B cell (primary cell): ENCODE results near the gene SPIRE1. TPM values are rescaled to one million over a fixed set of nuclear protein-coding genes. Genes with fewer than 3 reads are reported as not detected.

Experiments
- ATAC-seq: fragments of 200-7000 bp; cut with Tn5 transposase; one replicate; pipeline ENCODE4 v1.10.0; 2021; ENCODE audit warnings: low read depth, mild to moderate bottlenecking, moderate number of reproducible peaks, moderate library complexity
- CTCF ChIA-PET: fragments of 350-600 bp; sonication (Branson Sonifier 250); formaldehyde crosslinking; loops from one replicate; lab custom pipeline; 2021; ENCODE audit warnings: antibody characterized with exemption, inconsistent platforms; lab: Charles Lee
- POLR2A ChIA-PET: fragments of 350-600 bp; sonication (Branson Sonifier 250); formaldehyde crosslinking; loops from one replicate; lab custom pipeline; 2021; ENCODE audit warnings: antibody characterized with exemption; lab: Charles Lee
- DNase-seq: peaks from one replicate; pipeline ENCODE4 v3.0.0; 2013
- H2AFZ ChIP-seq: 2 replicates; pipeline ENCODE4 v1.6.1; 2012; ENCODE audit warnings: mild to moderate bottlenecking, low read depth, low read length; ENCODE audit not compliant: insufficient read depth, poor library complexity, severe bottlenecking
- H3K27ac ChIP-seq, 2 donors: 1 replicate in 1 of 2; 2 replicates in 1 of 2; pipeline ENCODE4 v1.5.1; 2012 to 2013; ENCODE audit warnings: low read length in 2 of 2, mild to moderate bottlenecking in 2 of 2, moderate library complexity in 1 of 2
- H3K27me3 ChIP-seq, 4 experiments: fragments of 200-600 bp in 1 of 4; sonication (generic) in 1 of 4; replicated peaks in 1 of 4; 1 replicate in 2 of 4; 2 replicates in 2 of 4; pipeline versions ENCODE4 v1.6.1 to v1.7.0; 2013 to 2016; ENCODE audit warnings: low read length in 3 of 4, mild to moderate bottlenecking in 2 of 4, mixed read lengths in 1 of 4, moderate library complexity in 1 of 4; ENCODE audit not compliant: insufficient read depth in 4 of 4, control insufficient read depth in 3 of 4; ENCODE audit errors: control extremely low read depth in 1 of 4
- H3K36me3 ChIP-seq, 2 experiments: replicated peaks in 1 of 2; 1 replicate in 1 of 2; 2 replicates in 1 of 2; pipeline versions ENCODE4 v1.6.1 to v1.7.1; 2013; ENCODE audit warnings: low read length in 1 of 2; ENCODE audit not compliant: insufficient read depth in 2 of 2, control insufficient read depth in 1 of 2; ENCODE audit errors: control extremely low read depth in 1 of 2, extremely low read depth in 1 of 2
- H3K4me1 ChIP-seq, 2 donors: fragments of 200-600 bp in 1 of 2; sonication (generic) in 1 of 2; 1 replicate in 1 of 2; 2 replicates in 1 of 2; pipeline versions ENCODE4 v1.5.1 to v1.6.1; 2013 to 2017; ENCODE audit warnings: low read length in 2 of 2; ENCODE audit not compliant: control insufficient read depth in 2 of 2, insufficient read depth in 2 of 2
- H3K4me2 ChIP-seq: replicated peaks from 2 replicates; pipeline ENCODE3; 2012; ENCODE audit warnings: mild to moderate bottlenecking, low read depth, low read length; ENCODE audit not compliant: poor library complexity, severe bottlenecking
- H3K4me3 ChIP-seq, 5 experiments: fragments of 200-600 bp in 1 of 5; sonication (generic) in 1 of 5; 1 replicate in 3 of 5; 2 replicates in 2 of 5; pipeline versions ENCODE4 v1.5.1 to v1.7.0; 2011 to 2016; ENCODE audit warnings: low read length in 4 of 5, mild to moderate bottlenecking in 4 of 5, low read depth in 2 of 5, control low read depth in 1 of 5, moderate library complexity in 1 of 5; ENCODE audit not compliant: insufficient read depth in 1 of 5; ENCODE audit errors: control extremely low read depth in 1 of 5, extremely low read depth in 1 of 5
- H3K79me2 ChIP-seq: fragments of 200-600 bp; sonication (generic); one replicate; pipeline ENCODE4 v1.6.0; 2016; ENCODE audit warnings: low read length; ENCODE audit not compliant: control insufficient read depth, insufficient read depth
- H3K9ac ChIP-seq: fragments of 200-600 bp; sonication (generic); 2 replicates; pipeline ENCODE4 v1.6.1; 2017; ENCODE audit warnings: mild to moderate bottlenecking, low read length, moderate library complexity
- H3K9me3 ChIP-seq, 3 donors: one replicate each; pipeline versions ENCODE4 v1.6.1 to v1.7.1; 2013; ENCODE audit warnings: low read length in 2 of 3; ENCODE audit not compliant: control insufficient read depth in 2 of 3, insufficient read depth in 1 of 3; ENCODE audit errors: control extremely low read depth in 1 of 3
- H4K20me1 ChIP-seq: 2 replicates; pipeline ENCODE4 v1.6.0; 2012; ENCODE audit warnings: mild to moderate bottlenecking, low read length; ENCODE audit not compliant: insufficient read depth, control insufficient read depth, poor library complexity, severe bottlenecking
- H3K27ac Mint-ChIP-seq: one replicate; pipeline ENCODE4 v1.8.0; 2021; ENCODE audit warnings: mixed read lengths
- H3K27me3 Mint-ChIP-seq: one replicate; pipeline ENCODE4 v1.8.0; 2021; ENCODE audit warnings: mixed read lengths
- H3K4me1 Mint-ChIP-seq: one replicate; pipeline ENCODE4 v1.8.0; 2021; ENCODE audit warnings: mixed read lengths
- H3K4me3 Mint-ChIP-seq: one replicate; pipeline ENCODE4 v1.8.0; 2021; ENCODE audit warnings: mixed read lengths
- H3K9me3 Mint-ChIP-seq: one replicate; pipeline ENCODE4 v1.8.0; 2022; ENCODE audit warnings: mixed read lengths; ENCODE audit not compliant: insufficient read depth
- EZH2 ChIP-seq: IDR thresholded peaks from 2 replicates; pipeline ENCODE4 v1.6.1; 2012; ENCODE audit warnings: borderline replicate concordance, low read depth, mild to moderate bottlenecking, moderate library complexity, low read length; ENCODE audit not compliant: insufficient read depth, poor library complexity, severe bottlenecking
- WGBS: methylation state at CpG from one replicate; pipeline ENCODE4 v1.1.5; 2013; ENCODE audit warnings: missing lambda C conversion rate; ENCODE audit not compliant: insufficient coverage; 5-methylcytosine and 5-hydroxymethylcytosine counted together
- intact Hi-C: fragments of 100-400 bp; cut with micrococcal nuclease; formaldehyde crosslinking; loops from one replicate; pipeline ENCODE4 v1.10.0; 2022
- polyA plus RNA-seq: library from polyadenylated mRNA; depleted of rRNA; stranded (reverse); fragments of >200 nt; gene quantifications from 2 replicates; pipeline ENCODE4 v1.2.3, GENCODE V29; 2012
- total RNA-seq, 2 donors: library from RNA; stranded (reverse); fragments of 120-200 nt in 1 of 2; gene quantifications; 1 replicate in 1 of 2; 2 replicates in 1 of 2; pipeline versions ENCODE4 v1.2.3 to v1.2.4, GENCODE V29; 2013 to 2022
- TF ChIP-seq, protein P1 (sequence below): fragments of 200-600 bp; IDR thresholded peaks from one replicate; pipeline ENCODE4 v1.8.0; 2022; ENCODE audit warnings: antibody characterized with exemption, mild to moderate bottlenecking

The SPIRE1 gene
- total and polyA plus RNA-seq, 2 donors (not counting 1 experiment from before 2014, with no cell fraction given), result 0.22 to 4.0 TPM

DNA sequence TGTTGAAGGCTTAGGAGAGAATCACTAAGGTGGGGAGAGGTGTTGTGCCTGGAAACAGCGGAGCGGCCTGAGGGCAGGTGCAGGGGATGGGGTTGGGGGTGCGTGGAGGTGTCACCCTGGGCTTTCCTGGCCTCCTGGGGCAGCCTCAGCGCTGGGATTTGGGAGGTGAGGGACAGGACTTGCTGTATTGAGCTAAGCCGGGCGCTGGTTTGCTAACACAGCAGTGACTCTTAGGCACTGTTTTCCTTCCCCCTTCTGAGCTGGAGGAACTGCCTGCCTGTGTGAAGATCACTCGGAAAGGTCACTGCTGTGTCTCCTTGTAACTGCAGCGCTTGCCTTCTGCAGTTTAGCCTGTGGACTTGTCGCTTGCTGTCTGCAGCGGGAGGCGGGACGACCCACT lies 229.0 kb downstream of the SPIRE1 start:
- 86% methylated on average over 10 of the region's 12 CpGs for WGBS
- POLR2A ChIA-PET, result no interaction called here
- no peaks in the 10 kb centered on the region for H3K9me3 Mint-ChIP-seq
- Histone ChIP-seq H3K27me3 (no peaks in the 10 kb centered on the region), H3K79me2 (no peaks in the 10 kb centered on the region), H3K4me2 (no peak overlapping the region), H3K9ac (no peak overlapping the region), H3K27ac (no peak overlapping the region), H3K36me3 (no peaks in the 10 kb centered on the region), H3K4me1 (no peaks in the 10 kb centered on the region), H4K20me1 (no peaks in the 10 kb centered on the region), H2AFZ (no peak overlapping the region), H3K4me3 (no peak overlapping the region), H3K9me3 (peaks cover 0 to 7% (median 0%) of the 10 kb centered on the region in 3 donors)
- no peak for TF ChIP-seq EZH2
- TF ChIP-seq, protein P1, sequence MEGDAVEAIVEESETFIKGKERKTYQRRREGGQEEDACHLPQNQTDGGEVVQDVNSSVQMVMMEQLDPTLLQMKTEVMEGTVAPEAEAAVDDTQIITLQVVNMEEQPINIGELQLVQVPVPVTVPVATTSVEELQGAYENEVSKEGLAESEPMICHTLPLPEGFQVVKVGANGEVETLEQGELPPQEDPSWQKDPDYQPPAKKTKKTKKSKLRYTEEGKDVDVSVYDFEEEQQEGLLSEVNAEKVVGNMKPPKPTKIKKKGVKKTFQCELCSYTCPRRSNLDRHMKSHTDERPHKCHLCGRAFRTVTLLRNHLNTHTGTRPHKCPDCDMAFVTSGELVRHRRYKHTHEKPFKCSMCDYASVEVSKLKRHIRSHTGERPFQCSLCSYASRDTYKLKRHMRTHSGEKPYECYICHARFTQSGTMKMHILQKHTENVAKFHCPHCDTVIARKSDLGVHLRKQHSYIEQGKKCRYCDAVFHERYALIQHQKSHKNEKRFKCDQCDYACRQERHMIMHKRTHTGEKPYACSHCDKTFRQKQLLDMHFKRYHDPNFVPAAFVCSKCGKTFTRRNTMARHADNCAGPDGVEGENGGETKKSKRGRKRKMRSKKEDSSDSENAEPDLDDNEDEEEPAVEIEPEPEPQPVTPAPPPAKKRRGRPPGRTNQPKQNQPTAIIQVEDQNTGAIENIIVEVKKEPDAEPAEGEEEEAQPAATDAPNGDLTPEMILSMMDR, result no peak
- no peak for DNase-seq
- H3K27ac Mint-ChIP-seq, result no peak overlapping the region
- intact Hi-C loops, result no loop called here
- ATAC-seq, result no peak
- no peaks in the 10 kb centered on the region for H3K27me3 Mint-ChIP-seq
- CTCF ChIA-PET, result no interaction called here
- H3K4me1 Mint-ChIP-seq, result no peaks in the 10 kb centered on the region
- no peak overlapping the region for H3K4me3 Mint-ChIP-seq

DNA sequence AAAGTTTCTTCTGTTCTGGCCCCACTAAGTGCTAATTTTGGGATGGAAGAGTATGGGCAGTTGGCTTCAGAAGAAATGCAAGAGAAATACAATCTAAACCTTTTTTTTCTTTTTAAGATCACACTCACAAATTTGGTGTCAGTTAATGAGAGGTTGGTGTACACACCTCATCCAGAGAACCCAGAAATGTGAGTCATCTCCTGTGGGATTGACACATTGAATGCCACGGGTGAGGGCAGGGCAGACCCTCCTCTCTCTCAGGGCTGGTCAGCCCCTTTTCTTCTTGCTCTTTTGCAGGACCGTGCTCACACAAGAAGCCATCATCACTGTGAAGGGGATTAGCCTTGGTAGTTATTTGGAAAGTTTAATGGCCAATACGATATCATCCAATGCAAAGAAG lies 231.0 kb downstream of the SPIRE1 start:
- Histone ChIP-seq H3K27me3 (no peaks in the 10 kb centered on the region), H4K20me1 (no peaks in the 10 kb centered on the region), H2AFZ (no peak overlapping the region), H3K4me2 (no peak overlapping the region), H3K36me3 (no peaks in the 10 kb centered on the region), H3K79me2 (no peaks in the 10 kb centered on the region), H3K4me1 (no peaks in the 10 kb centered on the region), H3K9me3 (no peaks in the 10 kb centered on the region), H3K27ac (no peak overlapping the region), H3K4me3 (no peak overlapping the region), H3K9ac (no peak overlapping the region)
- WGBS, result 100% methylated on average over 1 of the region's 3 CpGs
- ChIA-PET POLR2A (no interaction called here), CTCF (no interaction called here)
- Mint-ChIP-seq H3K9me3 (no peaks in the 10 kb centered on the region), H3K27me3 (no peaks in the 10 kb centered on the region), H3K4me1 (no peaks in the 10 kb centered on the region), H3K4me3 (no peak overlapping the region), H3K27ac (no peak overlapping the region)
- no peak for TF ChIP-seq EZH2
- TF ChIP-seq, protein P1, result no peak
- no peak for ATAC-seq
- intact Hi-C loops, result no loop called here
- no peak for DNase-seq
